ENCODE data around the gene SLC43A2. TPM values are rescaled to one million over a fixed set of nuclear protein-coding genes. Genes with fewer than 3 reads are reported as not detected.

Gene SLC43A2
- total RNA-seq, result 5.9 and 7.9 TPM in 2 replicates

DNA sequence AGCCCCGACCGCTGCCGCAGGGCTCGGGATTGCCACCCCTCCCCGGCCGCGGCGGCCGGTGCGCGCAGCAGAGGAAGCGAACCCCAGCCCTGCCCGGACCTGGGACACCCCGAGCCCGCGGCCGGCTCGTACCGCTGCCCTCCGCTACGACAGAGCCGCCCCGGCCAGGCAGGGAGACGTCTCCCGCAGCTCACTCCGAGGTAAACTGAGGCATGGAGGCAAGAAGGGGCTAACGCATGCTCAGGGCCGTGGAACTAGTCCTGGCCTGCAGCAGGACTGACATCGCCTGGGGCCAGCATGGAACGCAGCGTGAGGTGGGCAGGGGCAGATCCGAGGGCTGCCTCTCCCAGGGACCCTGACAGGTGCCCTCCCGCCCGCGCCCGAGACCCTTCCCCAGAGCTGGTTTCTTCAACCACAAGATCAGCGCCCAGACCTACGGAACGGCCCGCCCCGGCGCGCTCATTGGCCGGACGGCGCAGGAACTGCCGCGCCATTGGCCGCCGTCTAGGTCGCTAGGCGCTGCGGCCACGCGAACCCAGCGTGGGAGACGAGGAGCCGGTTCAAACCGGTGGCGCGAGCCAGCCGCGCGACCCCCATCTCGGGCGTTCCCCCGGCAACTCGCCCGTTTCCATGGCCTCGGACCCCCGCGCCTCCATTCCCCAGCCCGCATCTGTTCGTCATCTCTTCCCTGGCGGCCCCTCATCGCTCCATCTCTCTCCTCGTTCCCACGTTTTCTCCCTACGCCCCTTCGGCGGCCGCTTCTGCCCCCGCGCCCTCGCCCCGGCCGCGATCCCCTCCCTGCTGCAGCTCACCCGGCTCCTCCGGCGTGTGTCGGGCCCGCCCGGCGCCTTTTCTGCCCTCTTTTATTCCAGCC, at the start of gene SLC43A2:
Gene SLC43A2 (minus strand): TSS at position 853 of the 874 bp plus-strand sequence. CDS start 960 bp downstream, outside the sequence.

GRCh38 chr17:1649844-1650501, 21.3 kb upstream of the SLC43A2 start, which contains the start of gene RILP:
TSS of gene RILP (minus strand) at chr17:1649866. CDS start at chr17:1649804, 62 bp downstream.

GRCh38 chr17:1645207-1646171, 16.9 kb upstream of the SLC43A2 start, which contains the start of gene SCARF1:
TSS of gene SCARF1 (minus strand) at chr17:1645732. CDS start at chr17:1645697, 35 bp downstream.

Other genes with a start within 250 kb of the SLC43A2 start
- gene YWHAE, start 228.6 kb downstream of the SLC43A2 start, total RNA-seq, result 374 and 1,144 TPM in 2 replicates
- 116 and 137 TPM in 2 replicates for gene CRK, start 172.6 kb downstream of the SLC43A2 start, total RNA-seq
- 145 and 184 TPM in 2 replicates for gene MYO1C, start 136.1 kb downstream of the SLC43A2 start, total RNA-seq
- 37.4 and 39.7 TPM in 2 replicates for gene INPP5K, start 112.2 kb downstream of the SLC43A2 start, total RNA-seq
- gene PITPNA, start 66.0 kb downstream of the SLC43A2 start, total RNA-seq, result 8.2 and 16.9 TPM in 2 replicates
- 0.96 and 3.1 TPM in 2 replicates for gene SCARF1, start 16.9 kb upstream of the SLC43A2 start, total RNA-seq
- gene RILP, start 21.0 kb upstream of the SLC43A2 start, total RNA-seq, result 5.6 and 6.2 TPM in 2 replicates
- gene PRPF8, start 56.0 kb upstream of the SLC43A2 start, total RNA-seq, result 51.9 and 112 TPM in 2 replicates
- gene TLCD2, start 81.5 kb upstream of the SLC43A2 start, total RNA-seq, result 1.7 and 2.0 TPM in 2 replicates
- 18.8 and 25.4 TPM in 2 replicates for gene WDR81, start 95.9 kb upstream of the SLC43A2 start, total RNA-seq
- 0.19 and 0.28 TPM in 2 replicates for gene SERPINF2, start 114.0 kb upstream of the SLC43A2 start, total RNA-seq
- 29.9 and 45.1 TPM in 2 replicates for gene SERPINF1, start 133.2 kb upstream of the SLC43A2 start, total RNA-seq
- gene SMYD4, start 201.1 kb upstream of the SLC43A2 start, total RNA-seq, result 7.3 and 7.9 TPM in 2 replicates
- 14.1 and 61.9 TPM in 2 replicates for gene RPA1, start 201.2 kb upstream of the SLC43A2 start, total RNA-seq